Activated naive CD8-positive, alpha-beta T cell treated with anti-CD3 and anti-CD28 coated beads, Interleukin-2, amount 10 ng/mL, durations not matched to agents 7 days and 5 days (primary cell): ENCODE measurements around the gene RBMX2. TPM values are rescaled to one million over a fixed set of nuclear protein-coding genes. Genes with fewer than 3 reads are reported as not detected.
"Not testable (repeated sequence)": the region's sequence is repeated elsewhere in the genome, so short reads cannot be mapped to it uniquely, and the experiment has no call there.

Experiments
- ATAC-seq: fragments of 150-1000 bp; cut with Tn5 transposase; one replicate; pipeline ENCODE4 v1.10.0; 2021; ENCODE audit warnings: low read depth, moderate library complexity
- POLR2A ChIA-PET: fragments of 350-600 bp; sonication (Branson Sonifier 250); formaldehyde crosslinking; loops from one replicate; lab custom pipeline; 2021; ENCODE audit warnings: antibody characterized with exemption; lab: Charles Lee
- DNase-seq: peaks from one replicate; pipeline ENCODE4 v3.0.0; 2021
- H3K27ac Mint-ChIP-seq: one replicate; pipeline ENCODE4 v1.8.0; 2022; ENCODE audit warnings: mild to moderate bottlenecking, mixed read lengths
- H3K27me3 Mint-ChIP-seq: one replicate; pipeline ENCODE4 v1.8.0; 2022; ENCODE audit warnings: mild to moderate bottlenecking, moderate library complexity, mixed read lengths
- H3K36me3 Mint-ChIP-seq: one replicate; pipeline ENCODE4 v1.8.0; 2021; ENCODE audit warnings: mild to moderate bottlenecking, mixed read lengths
- H3K4me1 Mint-ChIP-seq: one replicate; pipeline ENCODE4 v1.8.0; 2021; ENCODE audit warnings: mixed read lengths
- H3K4me3 Mint-ChIP-seq: one replicate; pipeline ENCODE4 v1.8.0; 2022; ENCODE audit warnings: mild to moderate bottlenecking, moderate library complexity, mixed read lengths
- H3K9me3 Mint-ChIP-seq: one replicate; pipeline ENCODE4 v1.8.0; 2021; ENCODE audit warnings: mixed read lengths
- total RNA-seq, 2 experiments: library from RNA; stranded (reverse); gene quantifications; one replicate each; pipeline ENCODE4 v1.2.3, GENCODE V29; 2021

RBMX2 gene
- total RNA-seq, 2 experiments from 2014 or later = 28.0 to 29.1 TPM

DNA sequence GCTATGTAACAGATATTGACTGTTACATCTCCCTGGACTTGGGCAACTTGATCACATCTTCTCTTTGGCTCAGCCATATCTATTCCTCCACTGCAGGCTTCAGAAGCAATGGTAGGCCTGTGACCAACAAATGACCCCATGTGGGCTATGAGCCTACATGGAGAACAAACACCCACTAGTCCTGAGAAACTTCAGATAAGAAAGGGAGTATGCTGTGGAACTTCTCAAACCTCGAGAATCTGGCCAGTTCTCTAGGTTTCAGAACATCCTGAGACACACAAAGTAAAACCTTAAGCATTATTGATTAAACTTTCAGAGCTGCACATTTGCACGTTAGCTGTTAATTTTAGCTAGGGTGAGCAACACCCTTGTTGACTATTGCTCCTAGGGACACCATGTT, 16.3 kb downstream of the RBMX2 start:
- POLR2A ChIA-PET = no interaction called here
- DNase-seq (no peak), ATAC-seq (no peak)
- no peaks in the 10 kb centered on the region for H3K9me3 Mint-ChIP-seq
- no peaks in the 10 kb centered on the region for H3K27me3 Mint-ChIP-seq
- no peaks in the 10 kb centered on the region for H3K4me1 Mint-ChIP-seq
- no peak overlapping the region for H3K4me3 Mint-ChIP-seq
- no peak overlapping the region for H3K27ac Mint-ChIP-seq
- peaks cover 4% of the 10 kb centered on the region for H3K36me3 Mint-ChIP-seq

DNA sequence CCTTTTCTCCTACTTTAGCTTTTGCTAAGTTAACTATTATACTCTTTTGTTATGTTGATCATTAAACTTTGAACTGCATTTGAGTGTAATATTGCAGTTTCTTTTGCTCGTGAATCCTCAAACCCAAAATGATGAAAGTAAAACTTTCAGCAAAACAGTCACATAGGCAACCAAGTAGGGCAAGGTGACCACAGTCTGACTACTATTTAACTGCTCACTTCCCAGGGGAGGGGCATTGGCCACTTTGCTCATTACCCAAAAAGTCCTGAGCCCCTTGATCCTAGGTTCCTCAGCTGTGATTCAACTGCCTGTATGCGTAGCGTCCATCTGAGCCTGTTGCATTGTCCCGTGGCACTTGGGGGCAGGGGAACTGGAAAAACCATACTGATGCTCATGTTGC, 17.0 kb downstream of the RBMX2 start:
- no peaks in the 10 kb centered on the region for H3K4me1 Mint-ChIP-seq
- peaks cover 4% of the 10 kb centered on the region for H3K36me3 Mint-ChIP-seq
- H3K27me3 Mint-ChIP-seq = no peaks in the 10 kb centered on the region
- no peaks in the 10 kb centered on the region for H3K9me3 Mint-ChIP-seq
- POLR2A ChIA-PET = no interaction called here
- DNase-seq (no peak), ATAC-seq (no peak)
- no peak overlapping the region for H3K27ac Mint-ChIP-seq
- H3K4me3 Mint-ChIP-seq = no peak overlapping the region

DNA sequence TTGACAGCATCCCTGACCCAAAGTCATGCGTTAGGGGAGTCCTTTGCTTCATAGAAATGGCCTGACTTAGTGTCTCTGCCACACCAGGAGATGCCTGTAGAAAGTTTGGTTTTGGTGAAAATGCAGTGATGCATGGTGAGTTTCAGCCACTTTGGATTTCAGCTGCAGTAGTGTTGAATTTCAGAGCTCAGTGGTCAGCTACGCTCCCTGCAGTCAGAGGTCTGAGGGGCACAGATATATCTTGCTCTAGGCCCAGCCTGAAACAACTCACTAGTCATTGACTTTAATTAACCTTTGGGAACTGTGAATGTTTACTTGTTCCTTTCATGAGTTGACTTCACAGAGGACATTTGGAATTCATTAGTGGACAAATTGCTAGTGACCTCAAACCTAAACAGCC, 17.5 kb downstream of the RBMX2 start:
- Mint-ChIP-seq H3K27ac (no peak overlapping the region), H3K9me3 (no peaks in the 10 kb centered on the region), H3K36me3 (peaks cover 1% of the 10 kb centered on the region), H3K4me3 (no peak overlapping the region), H3K4me1 (no peaks in the 10 kb centered on the region), H3K27me3 (no peaks in the 10 kb centered on the region)
- POLR2A ChIA-PET = no interaction called here
- ATAC-seq = no peak
- no peak for DNase-seq

DNA sequence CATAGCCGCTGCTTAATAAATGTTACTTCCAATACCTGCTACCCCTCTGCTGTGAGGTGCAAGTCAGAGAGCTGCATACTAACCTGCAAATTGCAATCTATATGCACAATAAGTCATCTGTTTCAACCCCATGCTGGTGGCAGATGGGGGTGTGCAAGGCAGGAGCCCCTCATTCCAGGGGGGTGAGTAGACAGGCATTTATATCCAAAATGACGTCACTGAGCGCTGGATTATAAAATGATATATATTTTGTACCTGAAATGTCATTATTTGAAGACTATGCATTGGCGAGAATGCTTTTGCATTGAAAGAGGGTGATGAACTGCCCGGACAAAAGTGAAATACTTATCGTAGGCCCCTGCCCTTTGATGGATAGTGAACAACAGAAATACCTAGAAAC, 24.7 kb downstream of the RBMX2 start:
- Mint-ChIP-seq H3K4me3 (no peak overlapping the region), H3K9me3 (peaks cover 3% of the 10 kb centered on the region), H3K4me1 (no peaks in the 10 kb centered on the region), H3K36me3 (no peaks in the 10 kb centered on the region), H3K27ac (no peak overlapping the region), H3K27me3 (no peaks in the 10 kb centered on the region)
- POLR2A ChIA-PET = no interaction called here
- no peak for DNase-seq
- no peak for ATAC-seq

DNA sequence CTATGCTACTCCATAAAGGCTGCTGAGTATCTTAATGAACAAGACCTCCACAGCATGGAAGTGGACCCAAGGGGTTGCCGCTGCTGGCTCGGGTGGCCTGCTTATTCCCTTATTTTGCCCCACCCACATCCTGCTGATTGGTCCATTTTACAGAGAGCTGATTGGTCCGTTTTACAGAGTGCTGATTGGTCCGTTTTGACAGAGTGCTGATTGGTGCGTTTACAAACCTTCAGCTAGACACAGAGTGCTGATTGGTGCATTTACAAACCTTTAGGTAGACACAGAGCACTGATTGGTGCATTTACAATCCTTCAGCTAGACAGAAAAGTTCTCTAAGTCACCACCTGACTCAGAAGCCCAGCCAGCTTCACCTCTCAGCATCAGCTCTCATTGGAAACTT, 27.4 kb downstream of the RBMX2 start:
- H3K9me3 Mint-ChIP-seq, H3K4me1 Mint-ChIP-seq, ATAC-seq, H3K4me3 Mint-ChIP-seq, POLR2A ChIA-PET, DNase-seq, H3K27me3 Mint-ChIP-seq, H3K27ac Mint-ChIP-seq, H3K36me3 Mint-ChIP-seq: not testable (repeated sequence)

DNA sequence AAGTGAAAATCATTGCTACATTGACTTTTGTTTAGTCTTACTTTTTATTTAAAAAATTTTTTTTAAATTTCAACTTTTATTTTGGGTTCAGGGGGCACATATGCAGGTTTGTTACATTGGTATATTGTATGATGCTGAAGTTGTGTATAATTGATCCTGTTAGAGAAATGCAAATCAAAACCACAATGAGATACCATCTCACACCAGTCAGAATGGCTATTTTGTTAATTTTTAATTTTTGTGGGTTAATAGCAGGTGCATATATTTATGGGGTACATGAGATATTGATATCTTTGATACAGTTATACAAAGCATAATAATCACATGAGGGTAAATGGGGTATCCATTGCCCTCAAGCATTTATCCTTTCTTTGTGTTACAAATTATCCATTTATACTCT, 34.1 kb downstream of the RBMX2 start:
- Mint-ChIP-seq H3K27ac (no peak overlapping the region), H3K27me3 (peaks cover 3% of the 10 kb centered on the region), H3K9me3 (peaks cover 2% of the 10 kb centered on the region), H3K36me3 (no peaks in the 10 kb centered on the region), H3K4me3 (no peak overlapping the region), H3K4me1 (no peaks in the 10 kb centered on the region)
- DNase-seq = no peak
- no peak for ATAC-seq
- POLR2A ChIA-PET = no interaction called here

DNA sequence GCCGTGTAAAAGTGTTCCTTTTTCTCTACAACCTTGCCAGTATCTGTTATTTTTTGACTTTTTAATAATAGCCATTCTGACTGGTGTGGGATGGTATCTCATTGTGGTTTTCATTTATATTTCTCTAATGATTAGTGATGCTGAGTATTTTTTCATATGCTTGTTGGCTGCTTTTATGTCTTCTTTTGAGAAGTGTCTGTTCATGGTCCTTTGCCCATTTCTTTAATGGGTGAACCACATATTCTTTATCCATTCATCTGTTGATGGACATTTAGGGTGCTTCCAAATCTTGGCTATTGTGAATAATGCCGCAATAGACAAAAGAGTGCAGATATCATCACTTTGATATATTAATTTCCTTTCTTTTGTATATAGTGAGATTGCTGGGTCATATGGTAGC, 36.2 kb downstream of the RBMX2 start:
- H3K9me3 Mint-ChIP-seq, H3K27ac Mint-ChIP-seq, DNase-seq, H3K36me3 Mint-ChIP-seq, H3K27me3 Mint-ChIP-seq, H3K4me1 Mint-ChIP-seq, H3K4me3 Mint-ChIP-seq, ATAC-seq, POLR2A ChIA-PET: not testable (repeated sequence)

DNA sequence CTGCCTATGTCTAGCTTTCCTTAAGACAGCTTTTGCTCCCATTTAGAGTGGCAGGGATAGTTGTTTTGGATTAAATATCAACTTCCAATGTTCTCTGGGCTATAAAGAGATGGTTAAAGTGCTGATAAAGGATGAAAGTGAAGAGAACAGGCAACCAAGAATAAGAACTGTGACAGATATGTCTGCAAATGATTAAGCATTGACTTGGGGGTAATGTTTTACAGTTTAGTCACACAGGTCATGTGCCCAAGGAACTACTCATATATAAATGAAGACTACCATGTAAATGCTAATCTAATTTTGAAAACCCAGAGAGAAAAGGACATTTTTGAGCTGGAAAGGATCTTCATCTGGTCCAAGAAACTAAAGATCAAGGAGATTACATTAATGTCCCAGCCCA, 42.1 kb downstream of the RBMX2 start:
- Mint-ChIP-seq H3K4me3 (no peak overlapping the region), H3K27me3 (peaks cover 3% of the 10 kb centered on the region), H3K4me1 (no peaks in the 10 kb centered on the region), H3K27ac (no peak overlapping the region), H3K9me3 (peaks cover 2% of the 10 kb centered on the region), H3K36me3 (no peaks in the 10 kb centered on the region)
- DNase-seq (no peak), ATAC-seq (no peak)
- POLR2A ChIA-PET = no interaction called here

DNA sequence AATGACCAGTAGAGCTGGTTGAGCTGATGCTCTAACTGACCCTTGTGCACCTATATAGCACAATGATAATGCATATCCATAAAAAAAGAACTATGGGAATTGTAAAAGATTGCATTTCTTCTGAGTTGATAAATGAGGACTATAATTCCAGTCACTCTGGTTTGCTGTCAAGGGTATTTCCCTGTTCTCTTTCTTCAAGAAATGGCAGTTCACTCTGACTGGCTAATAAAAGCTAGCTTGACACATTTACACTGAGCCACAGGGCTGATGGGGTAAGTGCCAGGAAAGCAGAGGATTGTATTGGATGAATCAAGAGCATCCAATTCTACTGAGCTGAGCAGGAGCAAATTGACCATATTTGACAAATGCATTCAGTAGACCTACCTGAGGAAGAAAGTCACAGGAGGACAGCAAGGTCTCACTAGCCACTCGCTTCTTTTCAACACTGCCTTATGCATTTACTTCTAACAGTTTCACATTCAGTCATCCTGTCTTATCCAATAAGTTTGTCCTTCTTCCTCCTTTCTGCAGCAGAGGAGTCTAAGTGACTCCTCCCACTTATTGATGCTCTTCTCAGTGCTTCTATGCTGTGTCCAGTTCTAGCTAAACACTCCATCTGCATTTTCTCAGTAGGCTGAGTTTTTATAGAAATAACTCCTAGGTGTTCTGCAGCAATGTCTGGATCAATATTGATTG, 43.0 kb downstream of the RBMX2 start:
- Mint-ChIP-seq H3K4me1 (no peaks in the 10 kb centered on the region), H3K27ac (no peak overlapping the region), H3K27me3 (no peaks in the 10 kb centered on the region), H3K9me3 (no peaks in the 10 kb centered on the region), H3K4me3 (no peak overlapping the region), H3K36me3 (no peaks in the 10 kb centered on the region)
- DNase-seq = no peak
- no peak for ATAC-seq
- POLR2A ChIA-PET = no interaction called here

DNA sequence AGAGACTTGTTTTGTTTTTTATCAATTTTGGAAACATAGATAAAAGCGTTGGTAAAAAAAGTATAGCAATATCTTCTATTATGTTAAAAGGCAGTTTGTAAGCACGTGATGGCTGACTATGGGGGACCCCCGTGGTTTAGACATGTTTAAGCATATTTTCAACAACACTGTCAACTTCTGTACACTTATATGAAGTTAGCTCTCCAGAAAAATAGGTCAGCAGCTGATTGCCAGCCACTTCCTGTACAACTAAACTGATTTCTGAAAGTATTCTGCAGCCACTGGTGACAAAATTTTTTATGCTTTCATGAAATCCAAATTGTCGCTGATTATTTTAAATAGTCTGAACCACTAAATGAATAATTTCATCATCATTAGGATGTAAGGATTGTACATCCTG, 45.2 kb downstream of the RBMX2 start:
- no peaks in the 10 kb centered on the region for H3K4me1 Mint-ChIP-seq
- POLR2A ChIA-PET = no interaction called here
- H3K4me3 Mint-ChIP-seq = no peak overlapping the region
- no peak for DNase-seq
- no peak overlapping the region for H3K27ac Mint-ChIP-seq
- ATAC-seq = no peak
- H3K9me3 Mint-ChIP-seq = no peaks in the 10 kb centered on the region
- H3K36me3 Mint-ChIP-seq = no peaks in the 10 kb centered on the region
- no peaks in the 10 kb centered on the region for H3K27me3 Mint-ChIP-seq

Other genes starting within 250 kb of the RBMX2 start
- 10 to 100 TPM; 35.9 to 37.4 TPM for gene AIFM1, start 236.1 kb upstream of the RBMX2 start, total RNA-seq
- 10 to 100 TPM; 30.7 to 33.1 TPM for gene RAB33A, start 230.0 kb upstream of the RBMX2 start, total RNA-seq
- gene ZNF280C, start 133.1 kb upstream of the RBMX2 start, total RNA-seq = 1 to 10 TPM; 5.0 to 5.6 TPM
- gene SLC25A14, start 62.1 kb upstream of the RBMX2 start, total RNA-seq = 10 to 100 TPM; 14.0 to 16.0 TPM
- not detected for gene GPR119, start 16.3 kb upstream of the RBMX2 start, total RNA-seq